ENCODE results near the gene TMEM164. TPM values are rescaled to one million over a fixed set of nuclear protein-coding genes. Genes with fewer than 3 reads are reported as not detected.

TMEM164 gene
- total RNA-seq, 2 experiments from 2014 or later: 10.9 to 11.5 TPM

- TF ChIP-seq CTCF (IDR thresholded peaks at IDR 0.05): no peak
- no peaks in the 10 kb centered on the region for H3K36me3 Mint-ChIP-seq (ENCODE audit: low read depth)
- ChIA-PET CTCF (interaction anchor here (1.4 kb wide), 1 partner anchor 109 kb away, joined by 4 read pairs; no protein-coding TSS in a partner anchor), POLR2A (no interaction called here)
- ATAC-seq (no peak), DNase-seq (no peak)
- no peak overlapping the region for H3K27ac Mint-ChIP-seq
- no peaks in the 10 kb centered on the region for H3K9me3 Mint-ChIP-seq
- no peak overlapping the region for H3K4me3 Mint-ChIP-seq
- intact Hi-C loops (cut with micrococcal nuclease): no loop called here
- H3K4me1 Mint-ChIP-seq (ENCODE audit: low read depth): peaks cover 18% of the 10 kb centered on the region
- no peaks in the 10 kb centered on the region for H3K27me3 Mint-ChIP-seq
Observed at GRCh38 chrX:110000000-110000399, 2.9 kb upstream of the TMEM164 start.

GRCh38 chrX:110000847-110001713, 1.8 kb upstream of the TMEM164 start:
- intact Hi-C loops (cut with micrococcal nuclease): no loop called here
- no peak for TF ChIP-seq CTCF (IDR thresholded peaks at IDR 0.05)

GRCh38 chrX:110001740-110002299, 1.1 kb upstream of the TMEM164 start:
- peaks cover 27% of the 10 kb centered on the region for H3K4me1 Mint-ChIP-seq (ENCODE audit: low read depth)
- intact Hi-C loops (cut with micrococcal nuclease): no loop called here
- no peak for TF ChIP-seq CTCF (IDR thresholded peaks at IDR 0.05)
- H3K9me3 Mint-ChIP-seq: no peaks in the 10 kb centered on the region
- H3K27ac Mint-ChIP-seq: peak overlapping the region; percentile 86
- peaks cover 2% of the 10 kb centered on the region for H3K36me3 Mint-ChIP-seq (ENCODE audit: low read depth)
- ATAC-seq (no peak), DNase-seq (no peak)
- ChIA-PET POLR2A (interaction anchor here (1.1 to 1.6 kb wide), 2 partner anchors 10 to 15 kb away, joined by 3 to 7 read pairs; no protein-coding TSS in a partner anchor), CTCF (no interaction called here)
- no peaks in the 10 kb centered on the region for H3K27me3 Mint-ChIP-seq
- H3K4me3 Mint-ChIP-seq: peak overlapping the region; percentile 72

More at GRCh38 chrX:110000847-110001713, 1.8 kb upstream of the TMEM164 start:
- H3K27ac Mint-ChIP-seq: no peak overlapping the region
- ChIA-PET CTCF (no interaction called here), POLR2A (interaction anchor here (1.1 to 1.6 kb wide), 2 partner anchors 10 to 16 kb away, joined by 3 to 7 read pairs; no protein-coding TSS in a partner anchor)
- peak; percentile 14 for DNase-seq
- H3K4me1 Mint-ChIP-seq (ENCODE audit: low read depth): peaks cover 24% of the 10 kb centered on the region
- H3K4me3 Mint-ChIP-seq: no peak overlapping the region
- no peak for ATAC-seq
- H3K36me3 Mint-ChIP-seq (ENCODE audit: low read depth): peaks cover 2% of the 10 kb centered on the region
- no peaks in the 10 kb centered on the region for H3K27me3 Mint-ChIP-seq
- H3K9me3 Mint-ChIP-seq: no peaks in the 10 kb centered on the region

- H3K9me3 Mint-ChIP-seq: no peaks in the 10 kb centered on the region
- intact Hi-C loops (cut with micrococcal nuclease): no loop called here
- DNase-seq (peak; percentile 21), ATAC-seq (no peak)
- H3K4me3 Mint-ChIP-seq: peak overlapping the region; percentile 85
- ChIA-PET POLR2A (interaction anchor here (0.8 to 1.6 kb wide), 3 partner anchors 12 to 44 kb away, joined by 3 to 7 read pairs (median 4); no protein-coding TSS in a partner anchor), CTCF (no interaction called here)
- H3K27ac Mint-ChIP-seq: peak overlapping the region; percentile 83
- no peak for TF ChIP-seq CTCF (IDR thresholded peaks at IDR 0.05)
- H3K27me3 Mint-ChIP-seq: no peaks in the 10 kb centered on the region
- H3K4me1 Mint-ChIP-seq (ENCODE audit: low read depth): peaks cover 34% of the 10 kb centered on the region
- peaks cover 2% of the 10 kb centered on the region for H3K36me3 Mint-ChIP-seq (ENCODE audit: low read depth)
Observed at GRCh38 chrX:110003167-110004156, 548 bp downstream of the TMEM164 start.

Data from activated CD8-positive, alpha-beta T cell treated with anti-CD3 and anti-CD28 coated beads for 36 hours (primary cell).